GM10847 (cell line): ENCODE data around the gene GPATCH4.

Source experiments
- POLR2A ChIP-seq: IDR thresholded peaks from 2 replicates; pipeline ENCODE4 v1.6.1; 2011; ENCODE audit not compliant: insufficient read length; ENCODE audit errors: extremely low read depth

GPATCH4 gene

DNA sequence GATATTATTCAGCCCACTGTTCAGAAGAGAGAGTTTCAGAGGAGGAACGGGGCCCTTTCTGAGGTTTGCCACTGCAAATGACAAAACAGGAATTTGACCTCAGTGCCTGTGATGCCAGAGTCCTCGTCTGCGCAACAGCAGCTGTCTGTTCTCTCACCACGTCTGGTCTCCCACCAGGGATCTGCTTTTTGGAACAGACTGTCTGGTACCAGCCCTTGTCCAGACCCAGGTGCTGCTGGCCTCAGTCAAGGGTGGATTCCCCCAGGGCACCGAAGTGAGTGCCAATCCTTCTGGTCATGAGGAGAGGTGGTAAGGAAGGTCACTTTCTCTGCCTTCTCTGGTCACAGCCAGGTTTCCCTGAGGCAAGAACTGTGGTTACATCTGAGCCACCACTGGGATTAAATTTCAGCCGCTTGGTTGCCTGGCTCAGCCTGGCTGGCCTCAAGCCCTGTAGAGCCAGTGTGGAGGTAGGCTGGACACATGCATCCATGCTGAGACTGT lies 38.4 kb upstream of the GPATCH4 start:
- no peak for TF ChIP-seq POLR2A

- TF ChIP-seq POLR2A, result no peak
Observed at GRCh38 chr1:156638189-156638985, 37.1 kb upstream of the GPATCH4 start.

DNA sequence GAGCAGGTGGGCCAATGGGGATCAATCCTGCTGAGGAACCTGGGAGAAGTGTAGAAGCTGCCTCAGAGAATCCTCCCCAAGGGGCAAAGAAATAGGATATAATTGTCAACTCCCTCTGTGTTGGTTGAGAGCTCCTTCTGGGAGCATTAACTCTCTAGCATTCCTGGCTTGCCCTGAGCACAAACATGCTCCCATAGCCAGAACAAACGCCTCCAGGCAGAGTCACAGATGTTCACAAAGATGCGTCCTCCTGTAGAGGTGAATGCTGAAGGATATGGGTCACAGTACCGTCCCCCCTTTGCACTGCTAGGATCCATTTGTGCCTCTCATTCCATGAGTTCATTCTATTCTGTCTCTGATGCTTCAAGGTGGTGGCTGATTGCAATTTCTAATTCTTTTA lies 31.1 kb upstream of the GPATCH4 start:
- TF ChIP-seq POLR2A, result no peak

DNA sequence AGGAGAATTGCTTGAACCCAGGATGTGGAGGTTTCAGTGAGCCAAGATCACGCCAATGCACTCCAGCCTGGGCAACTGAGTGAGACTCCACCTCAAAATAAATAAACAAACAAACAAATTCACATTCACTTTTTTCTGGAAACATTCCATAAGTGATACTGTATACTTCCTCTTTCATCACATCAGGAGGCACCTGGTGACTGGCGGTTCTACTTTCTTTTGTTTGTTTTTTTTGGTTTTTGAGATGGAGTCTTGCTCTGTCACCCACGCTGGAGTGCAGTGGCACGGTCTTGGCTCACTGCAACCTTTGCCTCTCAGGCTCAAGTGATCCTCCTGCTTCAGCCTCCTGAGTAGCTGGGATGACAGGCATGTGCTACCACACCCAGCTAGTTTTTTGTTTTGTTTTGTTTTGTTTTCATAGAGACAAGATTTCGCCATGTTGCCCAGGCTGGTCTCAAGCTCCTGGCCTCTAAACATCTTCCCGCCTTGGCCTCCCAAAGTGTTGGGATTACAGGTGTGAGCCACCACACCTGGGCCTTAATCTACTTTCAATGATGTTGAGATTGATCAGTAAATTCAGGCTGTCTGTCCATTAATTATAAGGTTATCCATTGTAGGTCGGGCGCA lies 28.7 kb upstream of the GPATCH4 start:
- TF ChIP-seq POLR2A, result no peak

GRCh38 chr1:156627313-156627880 lies 26.1 kb upstream of the GPATCH4 start:
- TF ChIP-seq POLR2A, result no peak

GRCh38 chr1:156626079-156626438 lies 24.8 kb upstream of the GPATCH4 start:
- TF ChIP-seq POLR2A, result no peak

DNA sequence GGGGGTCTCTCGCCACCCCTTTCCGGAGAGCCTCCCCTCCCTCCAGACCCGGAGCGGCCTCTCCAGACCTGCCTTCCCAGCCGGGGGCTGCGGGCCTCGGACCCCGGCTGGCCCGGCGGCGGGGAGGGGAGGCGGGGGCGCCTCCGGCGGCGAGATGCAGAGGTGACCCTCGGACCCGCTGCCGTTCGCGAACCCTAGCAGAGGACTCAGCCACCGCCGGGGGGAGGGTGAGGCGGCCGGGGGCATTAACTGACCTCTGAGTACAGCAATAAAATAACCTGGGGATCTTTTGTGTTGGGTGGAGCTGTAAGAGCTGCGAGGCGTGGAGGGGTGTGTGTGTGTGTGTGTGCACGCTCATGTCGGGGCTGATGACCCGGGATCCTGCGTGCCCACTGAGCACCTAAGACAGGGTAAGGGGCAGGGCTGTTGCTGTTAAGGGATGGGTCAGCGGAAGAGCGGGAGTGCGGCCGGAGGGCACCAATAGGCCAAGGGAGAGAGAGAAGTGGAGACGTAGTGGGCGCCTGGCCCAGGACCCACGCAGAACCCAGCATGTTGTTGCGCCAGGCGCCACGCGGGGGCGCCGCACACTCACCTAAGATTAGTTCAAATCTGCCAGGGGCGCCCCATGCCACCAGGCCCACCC lies 24.3 kb upstream of the GPATCH4 start:
- TF ChIP-seq POLR2A, result no peak

- TF ChIP-seq POLR2A, result no peak
Observed at GRCh38 chr1:156624814-156625435, 23.6 kb upstream of the GPATCH4 start.

DNA sequence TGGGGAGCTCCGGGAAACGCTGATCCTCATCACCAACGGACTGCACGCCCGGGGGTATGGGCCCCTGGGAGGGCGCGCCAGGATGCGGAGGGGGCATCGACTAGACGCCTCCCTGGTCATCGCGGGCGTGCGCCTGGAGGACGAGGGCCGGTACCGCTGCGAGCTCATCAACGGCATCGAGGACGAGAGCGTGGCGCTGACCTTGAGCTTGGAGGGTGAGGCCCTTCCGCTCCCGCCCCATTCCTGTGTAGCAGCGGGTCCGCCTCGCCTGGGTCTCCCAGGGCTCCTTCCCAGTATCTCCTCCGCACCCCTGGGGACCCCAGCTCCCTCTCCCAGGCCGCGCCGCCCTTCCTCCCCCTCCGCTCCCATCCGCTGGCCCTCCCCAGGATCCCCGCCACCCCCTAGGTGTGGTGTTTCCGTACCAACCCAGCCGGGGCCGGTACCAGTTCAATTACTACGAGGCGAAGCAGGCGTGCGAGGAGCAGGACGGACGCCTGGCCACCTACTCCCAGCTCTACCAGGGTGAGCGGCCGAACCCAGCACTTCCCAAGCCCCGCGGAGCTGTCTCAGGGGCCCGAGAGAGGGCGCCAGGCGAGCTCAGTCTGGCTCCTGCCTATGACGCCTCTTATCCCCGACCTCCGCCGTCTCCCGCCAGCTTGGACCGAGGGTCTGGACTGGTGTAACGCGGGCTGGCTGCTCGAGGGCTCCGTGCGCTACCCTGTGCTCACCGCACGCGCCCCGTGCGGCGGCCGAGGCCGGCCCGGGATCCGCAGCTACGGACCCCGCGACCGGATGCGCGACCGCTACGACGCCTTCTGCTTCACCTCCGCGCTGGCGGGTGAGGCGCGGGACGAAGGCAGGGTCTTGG lies 22.9 kb upstream of the GPATCH4 start:
- TF ChIP-seq POLR2A, result no peak

GRCh38 chr1:156622581-156623297 lies 21.5 kb upstream of the GPATCH4 start:
- no peak for TF ChIP-seq POLR2A

DNA sequence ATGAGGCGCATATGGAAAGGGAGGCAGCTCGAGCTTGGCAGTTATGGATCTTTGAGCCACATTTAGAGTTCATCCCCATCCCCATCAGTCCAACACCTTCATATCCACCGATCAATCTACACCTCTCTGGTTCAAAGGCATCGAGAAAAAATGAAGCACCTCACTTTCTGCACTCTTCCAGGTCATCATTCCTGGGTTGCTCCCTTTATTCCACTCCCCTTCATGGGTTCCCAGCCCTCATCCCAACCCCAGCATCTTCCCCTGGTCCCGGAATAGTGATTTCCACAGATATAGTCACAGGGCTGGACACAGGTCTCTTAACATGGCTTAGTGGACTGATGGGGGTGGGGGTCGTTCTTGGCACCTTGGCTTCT lies 18.3 kb upstream of the GPATCH4 start:
- no peak for TF ChIP-seq POLR2A

DNA sequence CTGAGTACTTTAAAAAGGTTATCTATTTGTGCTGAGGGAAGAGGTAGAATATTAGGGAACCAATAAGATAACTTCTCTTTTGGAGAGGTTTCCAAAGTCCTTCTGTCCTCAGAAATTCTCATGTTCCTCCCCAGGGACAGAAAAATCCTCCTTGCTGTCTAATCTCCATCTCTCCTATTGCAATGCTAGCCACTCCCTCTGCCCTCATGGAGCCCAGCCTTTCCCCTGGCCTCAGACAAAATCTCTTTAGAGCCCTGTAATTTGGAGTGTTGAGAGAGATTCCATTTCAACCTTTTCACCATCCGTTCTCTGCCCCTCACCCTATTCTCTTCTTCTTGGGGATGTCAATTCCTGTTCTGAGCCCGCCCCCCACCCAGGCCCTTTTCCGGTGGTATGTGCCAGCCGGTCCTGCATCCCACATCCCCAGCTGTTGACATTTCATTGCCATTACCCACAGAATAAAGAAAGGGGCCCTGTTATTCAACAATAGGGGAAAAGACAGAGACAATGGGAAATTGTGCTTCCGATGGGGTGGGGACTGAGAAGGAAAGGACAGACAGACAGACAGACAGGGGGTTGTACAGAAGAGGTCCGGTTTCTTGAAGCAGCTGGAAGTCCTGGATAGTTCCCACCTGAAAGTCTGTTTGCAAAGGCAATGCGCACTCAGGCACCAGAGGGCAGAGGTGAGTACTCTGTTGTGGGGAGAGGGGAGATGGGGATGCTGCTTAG lies 17.7 kb upstream of the GPATCH4 start, which contains the start of gene HAPLN2:
Gene HAPLN2, plus strand, starts transcription at position 563 of the 729 bp plus-strand sequence. CDS start 4,076 bp downstream, outside the sequence.
- no peak for TF ChIP-seq POLR2A

GRCh38 chr1:156616463-156616862 lies 15.2 kb upstream of the GPATCH4 start:
- TF ChIP-seq POLR2A, result no peak

- TF ChIP-seq POLR2A, result no peak
Observed at GRCh38 chr1:156615946-156616345, 14.7 kb upstream of the GPATCH4 start.
